NCI-H146 treated with DMSO at 0.1 percent for 48 hours (cell line): Measurements from ENCODE around the gene HOXD3.

Experiments
- DNase-seq: peaks from one replicate; lab custom pipeline; 2025; ENCODE audit not compliant: unreplicated experiment; lab: John Stamatoyannopoulos, UW

Gene HOXD3

DNA sequence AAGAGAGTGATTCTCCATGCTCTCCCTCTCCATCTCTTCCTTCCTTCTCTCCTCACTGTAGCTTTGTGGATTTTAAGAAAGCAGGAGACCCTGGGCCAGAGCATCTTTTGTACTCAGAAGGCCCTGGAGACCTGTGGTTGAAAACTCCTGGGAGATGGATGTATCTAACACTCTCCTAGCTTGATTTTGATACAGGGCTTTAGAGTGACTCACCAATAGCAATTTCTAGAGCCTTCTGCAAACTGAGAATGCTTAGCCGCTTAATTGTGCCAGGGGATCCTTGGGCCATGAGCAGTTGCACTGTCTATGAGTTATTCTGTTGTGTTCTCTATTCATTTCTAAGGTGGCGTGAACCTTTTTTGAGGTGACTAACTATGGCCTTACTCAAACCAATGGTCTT, 49.0 kb downstream of the HOXD3 start:
- no peak for DNase-seq

DNA sequence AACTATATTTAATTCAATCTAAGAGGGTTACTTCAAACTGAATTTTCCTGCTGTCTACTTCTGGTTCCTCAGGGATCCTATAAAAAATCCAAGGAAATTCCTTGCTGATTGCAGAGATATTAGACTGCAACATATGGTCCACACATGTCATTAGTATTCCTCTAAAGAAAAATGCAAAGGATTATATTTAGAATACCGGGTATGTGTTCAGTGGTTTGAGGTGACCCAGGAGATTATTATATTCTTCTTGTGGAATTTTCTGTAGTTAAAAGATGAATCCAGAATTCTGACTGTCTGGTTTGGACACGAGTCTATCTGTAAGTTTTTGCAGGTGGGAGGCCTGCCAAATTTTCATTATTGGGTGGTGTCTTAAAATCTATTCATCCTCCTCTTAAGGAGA, 49.6 kb downstream of the HOXD3 start:
- DNase-seq: no peak

DNA sequence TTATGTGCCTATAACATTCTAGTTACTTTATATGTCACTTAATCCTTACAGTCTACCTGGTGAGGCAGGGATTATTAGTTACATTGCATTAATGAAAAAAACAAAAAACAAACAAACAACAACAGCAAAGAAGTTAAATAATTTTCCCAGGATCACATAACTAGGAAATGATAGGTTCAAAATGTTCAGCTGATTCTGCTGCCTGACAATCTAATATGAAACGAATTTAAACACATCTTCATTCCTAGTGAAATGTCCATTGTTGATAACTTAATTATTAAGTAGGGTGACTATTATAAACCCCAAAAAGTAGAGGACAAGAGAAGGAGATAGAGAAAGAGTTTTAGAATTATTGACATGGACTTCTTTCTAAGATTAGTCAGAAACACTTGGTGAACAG, 54.0 kb downstream of the HOXD3 start:
- no peak for DNase-seq

DNA sequence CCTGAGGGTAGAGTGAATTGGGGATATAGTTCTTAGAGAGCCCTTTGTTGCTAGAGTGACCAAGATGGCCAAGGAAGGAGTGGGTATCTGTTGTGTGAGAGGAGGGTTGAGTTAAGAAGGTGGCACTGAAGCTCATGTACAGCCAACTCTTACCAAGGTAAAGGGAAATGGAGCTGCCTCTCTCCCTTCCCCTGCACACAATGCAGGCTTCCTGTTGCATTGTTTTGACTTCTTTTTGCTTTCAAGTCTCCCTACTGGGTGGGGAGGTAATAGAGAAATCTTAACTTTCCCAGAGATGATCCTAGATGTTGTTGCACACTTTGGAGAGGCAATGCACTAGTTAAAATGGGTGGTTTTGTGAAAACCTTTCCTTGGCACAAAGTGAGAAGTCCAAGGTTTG, 55.2 kb downstream of the HOXD3 start:
- DNase-seq: no peak

DNA sequence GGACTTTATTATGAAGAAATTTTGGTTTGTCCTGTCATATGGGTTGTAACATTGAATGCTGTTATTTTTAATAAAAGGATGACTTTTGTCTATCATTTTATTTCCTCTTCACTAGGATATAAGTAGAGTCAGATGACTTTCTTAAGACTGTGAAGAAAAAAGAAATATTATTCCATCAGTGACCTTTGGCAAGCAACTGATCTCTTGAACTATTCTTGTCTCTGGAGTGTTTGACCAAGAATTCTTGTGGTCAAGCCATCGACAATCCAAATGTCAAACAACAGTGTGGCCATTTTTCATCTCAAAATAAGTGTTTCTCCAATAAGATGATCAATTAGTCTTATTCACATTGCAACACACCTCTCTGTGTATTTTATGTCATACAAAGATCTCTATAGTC, 56.3 kb downstream of the HOXD3 start:
- no peak for DNase-seq
